HFFc6 (cell line): Measurements from ENCODE around the gene PLB1. TPM values are rescaled to one million over a fixed set of nuclear protein-coding genes. Genes with fewer than 3 reads are reported as not detected.

Experiments
- DNase-seq: peaks from one replicate; pipeline ENCODE4 v3.0.0-alpha.2; 2018
- H3K27ac Mint-ChIP-seq: 2 replicates; pipeline ENCODE4 v1.8.0; 2020; ENCODE audit warnings: mild to moderate bottlenecking, mixed read lengths
- H3K27me3 Mint-ChIP-seq: 2 replicates; pipeline ENCODE4 v1.8.0; 2021; ENCODE audit warnings: mild to moderate bottlenecking, moderate library complexity, mixed read lengths; ENCODE audit not compliant: insufficient read depth
- H3K36me3 Mint-ChIP-seq: 2 replicates; pipeline ENCODE4 v1.8.0; 2021; ENCODE audit warnings: low read depth, mixed read lengths
- H3K4me1 Mint-ChIP-seq: 2 replicates; pipeline ENCODE4 v1.8.0; 2020; ENCODE audit warnings: low read depth, mixed read lengths
- H3K4me3 Mint-ChIP-seq: 2 replicates; pipeline ENCODE4 v1.8.0; 2020; ENCODE audit warnings: mild to moderate bottlenecking, moderate library complexity, mixed read lengths
- H3K9me3 Mint-ChIP-seq: 2 replicates; pipeline ENCODE4 v1.8.0; 2020; ENCODE audit warnings: mild to moderate bottlenecking, mixed read lengths
- total RNA-seq, 6 experiments: library from RNA; stranded (reverse); fragmentation: NEBNext Ultra II Directional; extraction: Animal tissue kit (Norgen Biotek cat#: 25700); gene quantifications; 2 replicates in 1 of 6; 3 replicates in 5 of 6; pipeline ENCODE4 v1.2.3, GENCODE V29; 2021
- TF ChIP-seq, protein P1 (sequence below): fragments of 200-600 bp; sonication (generic); IDR thresholded peaks from 2 replicates; pipeline ENCODE4 v1.5.0; 2021; ENCODE audit warnings: antibody characterized with exemption, mild to moderate bottlenecking

The PLB1 gene
- total RNA-seq, 6 experiments from 2014 or later: 0.36 to 0.95 (median 0.62) TPM

DNA sequence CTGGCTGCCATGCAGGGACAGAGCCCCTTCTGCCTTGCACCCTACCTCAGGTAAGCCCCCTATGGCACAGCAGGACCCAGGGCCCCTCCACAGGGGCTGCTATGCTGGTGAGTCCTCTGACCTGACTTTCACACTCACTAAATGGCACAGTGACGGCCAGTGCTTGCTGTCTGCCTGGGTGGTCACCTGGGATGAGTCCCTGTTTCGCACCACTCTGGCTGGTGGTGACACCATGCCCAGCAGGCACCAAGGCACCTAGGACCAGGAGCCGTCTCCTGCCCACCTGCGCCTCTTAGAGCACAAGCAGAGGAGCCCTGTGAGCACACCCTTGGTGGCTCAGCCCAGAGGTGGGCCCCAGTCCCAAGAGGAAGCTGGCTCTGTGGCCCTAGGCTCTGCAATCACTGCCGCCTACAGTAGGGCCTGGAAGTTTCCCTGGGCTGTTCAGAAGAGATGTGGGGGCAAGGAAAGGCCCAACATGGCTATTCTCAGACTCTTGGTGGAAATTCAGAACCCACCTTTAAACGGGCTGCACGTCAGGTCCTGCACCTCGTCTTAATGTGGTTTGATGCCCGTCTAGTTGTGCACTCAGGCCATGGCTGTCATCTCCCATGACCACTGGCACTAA, 96.0 kb downstream of the PLB1 start:
- no peak overlapping the region for H3K4me3 Mint-ChIP-seq
- H3K27me3 Mint-ChIP-seq: peaks cover under 1% of the 10 kb centered on the region
- TF ChIP-seq, protein P1, sequence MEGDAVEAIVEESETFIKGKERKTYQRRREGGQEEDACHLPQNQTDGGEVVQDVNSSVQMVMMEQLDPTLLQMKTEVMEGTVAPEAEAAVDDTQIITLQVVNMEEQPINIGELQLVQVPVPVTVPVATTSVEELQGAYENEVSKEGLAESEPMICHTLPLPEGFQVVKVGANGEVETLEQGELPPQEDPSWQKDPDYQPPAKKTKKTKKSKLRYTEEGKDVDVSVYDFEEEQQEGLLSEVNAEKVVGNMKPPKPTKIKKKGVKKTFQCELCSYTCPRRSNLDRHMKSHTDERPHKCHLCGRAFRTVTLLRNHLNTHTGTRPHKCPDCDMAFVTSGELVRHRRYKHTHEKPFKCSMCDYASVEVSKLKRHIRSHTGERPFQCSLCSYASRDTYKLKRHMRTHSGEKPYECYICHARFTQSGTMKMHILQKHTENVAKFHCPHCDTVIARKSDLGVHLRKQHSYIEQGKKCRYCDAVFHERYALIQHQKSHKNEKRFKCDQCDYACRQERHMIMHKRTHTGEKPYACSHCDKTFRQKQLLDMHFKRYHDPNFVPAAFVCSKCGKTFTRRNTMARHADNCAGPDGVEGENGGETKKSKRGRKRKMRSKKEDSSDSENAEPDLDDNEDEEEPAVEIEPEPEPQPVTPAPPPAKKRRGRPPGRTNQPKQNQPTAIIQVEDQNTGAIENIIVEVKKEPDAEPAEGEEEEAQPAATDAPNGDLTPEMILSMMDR: no peak
- H3K9me3 Mint-ChIP-seq: peaks cover 2% of the 10 kb centered on the region
- peaks cover 46% of the 10 kb centered on the region for H3K4me1 Mint-ChIP-seq
- 0 out of 2 replicates have a peak, but pooled peaks cover 1% of the 10 kb centered on the region for H3K36me3 Mint-ChIP-seq
- no peak for DNase-seq
- H3K27ac Mint-ChIP-seq: no peak overlapping the region

DNA sequence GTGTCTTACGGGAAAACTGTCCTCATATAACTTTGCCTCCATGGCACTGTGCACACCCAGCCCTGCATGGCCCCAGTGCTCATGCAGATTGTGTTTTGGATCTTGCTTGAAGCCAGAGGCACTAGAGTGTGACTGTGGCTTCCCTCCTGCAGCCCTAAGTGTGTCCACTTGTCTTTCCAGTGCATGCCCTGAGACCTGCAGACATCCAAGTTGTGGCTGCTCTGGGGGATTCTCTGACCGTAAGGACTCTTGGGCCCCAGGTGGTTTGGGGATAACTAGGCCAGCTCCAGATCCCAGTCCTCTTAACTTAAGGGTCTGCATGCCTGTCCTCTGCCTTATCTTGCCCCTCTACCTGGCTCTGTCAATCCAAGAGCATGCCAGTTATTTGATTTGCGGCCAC, 96.6 kb downstream of the PLB1 start:
- H3K4me3 Mint-ChIP-seq: no peak overlapping the region
- H3K9me3 Mint-ChIP-seq: peaks cover 4% of the 10 kb centered on the region
- H3K36me3 Mint-ChIP-seq: 0 out of 2 replicates have a peak, but pooled peaks cover 4% of the 10 kb centered on the region
- TF ChIP-seq, protein P1: no peak
- peaks cover 48% of the 10 kb centered on the region for H3K4me1 Mint-ChIP-seq
- DNase-seq: no peak
- no peak overlapping the region for H3K27ac Mint-ChIP-seq
- peaks cover 2% of the 10 kb centered on the region for H3K27me3 Mint-ChIP-seq

DNA sequence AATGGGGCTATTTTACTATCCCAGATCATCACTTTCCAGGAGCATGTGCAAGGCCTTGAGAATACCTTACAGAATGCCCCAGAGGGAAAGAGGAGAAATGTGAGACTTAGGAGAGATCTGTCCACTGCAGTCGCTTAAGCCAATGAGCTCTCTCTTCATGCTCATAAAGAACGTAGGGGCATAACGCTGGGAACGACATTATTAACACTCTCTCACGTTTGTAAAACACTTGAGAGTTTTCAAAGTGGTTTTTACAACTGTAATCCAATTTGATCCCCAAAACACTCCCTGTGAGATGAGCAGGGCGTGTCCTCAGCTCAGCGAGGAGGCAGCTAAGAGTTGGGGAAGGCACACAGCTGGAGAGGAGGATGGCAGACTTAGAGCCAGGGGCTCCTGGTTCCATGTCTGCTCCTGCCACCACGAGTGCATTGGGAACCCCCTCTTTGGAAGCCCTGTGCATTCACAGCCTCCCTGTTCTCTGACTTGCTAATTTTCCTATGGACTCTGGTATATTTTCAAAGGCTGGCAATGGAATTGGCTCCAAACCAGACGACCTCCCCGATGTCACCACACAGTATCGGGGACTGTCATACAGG, 97.4 kb downstream of the PLB1 start:
- TF ChIP-seq, protein P1: no peak
- Mint-ChIP-seq H3K9me3 (peaks cover 4% of the 10 kb centered on the region), H3K27ac (no peak overlapping the region), H3K36me3 (0 out of 2 replicates have a peak, but pooled peaks cover 4% of the 10 kb centered on the region), H3K27me3 (peaks cover 2% of the 10 kb centered on the region), H3K4me3 (no peak overlapping the region), H3K4me1 (peaks cover 42% of the 10 kb centered on the region)
- DNase-seq: no peak

DNA sequence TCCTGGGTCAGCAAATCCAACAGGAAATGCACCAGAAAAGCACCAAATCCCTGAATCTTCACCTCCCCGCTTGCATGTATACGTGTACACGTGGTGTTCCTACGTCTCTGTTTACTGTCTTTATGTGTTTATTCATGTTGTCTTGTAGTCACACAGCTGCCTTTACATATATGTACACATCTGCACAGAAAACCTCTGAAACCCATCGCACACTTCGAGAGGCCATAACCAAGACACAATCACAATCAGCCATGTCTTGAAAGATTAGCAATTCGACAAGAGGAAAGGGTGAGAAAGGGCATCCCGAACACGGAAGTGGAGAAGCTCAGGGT, 98.1 kb downstream of the PLB1 start:
- Mint-ChIP-seq H3K27ac (peak overlapping the region; percentile 66), H3K27me3 (peaks cover 2% of the 10 kb centered on the region), H3K4me1 (peaks cover 38% of the 10 kb centered on the region), H3K4me3 (peak overlapping the region; percentile 37), H3K9me3 (peaks cover 4% of the 10 kb centered on the region), H3K36me3 (0 out of 2 replicates have a peak, but pooled peaks cover 4% of the 10 kb centered on the region)
- TF ChIP-seq, protein P1: no peak
- DNase-seq: no peak

DNA sequence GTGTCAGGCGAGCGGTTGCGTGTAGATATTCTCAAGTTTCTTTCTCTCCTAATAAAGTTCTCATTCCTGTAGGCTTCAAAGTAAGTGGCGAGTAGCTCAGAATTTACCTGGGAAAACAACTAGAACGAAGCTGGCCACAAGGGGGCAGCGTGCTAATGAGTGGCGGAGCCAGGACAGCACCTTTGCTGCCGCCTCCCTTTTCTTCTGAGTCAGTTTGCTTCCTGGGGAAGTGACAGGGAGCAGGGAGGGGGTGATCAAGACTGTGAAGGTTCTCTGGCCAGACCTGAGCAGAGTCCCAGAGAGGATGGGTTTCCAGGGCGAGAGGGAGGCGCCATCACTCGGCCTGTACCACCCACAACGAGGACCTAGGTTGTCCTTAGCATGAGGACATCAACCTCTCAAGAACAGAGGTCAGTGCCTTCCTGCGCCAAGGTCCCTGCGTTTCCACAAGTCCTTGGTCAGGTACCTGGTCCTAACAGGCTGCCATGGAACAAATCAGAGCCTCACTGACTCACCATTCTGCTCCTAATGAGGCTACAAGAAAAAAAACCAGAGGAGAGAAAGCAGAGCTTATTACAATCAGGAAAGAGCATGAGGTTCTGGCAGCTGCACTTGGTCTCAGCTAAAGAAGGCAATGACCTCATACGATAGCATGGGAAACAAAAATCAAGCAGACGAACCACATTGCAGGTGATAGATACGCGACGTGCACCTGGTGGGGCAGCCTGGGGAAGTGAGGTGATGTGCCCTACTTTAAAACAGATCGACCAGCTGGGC, 98.7 kb downstream of the PLB1 start:
- peaks cover 2% of the 10 kb centered on the region for H3K27me3 Mint-ChIP-seq
- peak; percentile 73 for DNase-seq
- peak overlapping the region; percentile 66 for H3K27ac Mint-ChIP-seq
- 0 out of 2 replicates have a peak, but pooled peaks cover 4% of the 10 kb centered on the region for H3K36me3 Mint-ChIP-seq
- peaks cover 38% of the 10 kb centered on the region for H3K4me1 Mint-ChIP-seq
- TF ChIP-seq, protein P1: peak; percentile 97
- peaks cover 4% of the 10 kb centered on the region for H3K9me3 Mint-ChIP-seq
- H3K4me3 Mint-ChIP-seq: peak overlapping the region; percentile 37
